CD4-positive, alpha-beta T cell treated with Interleukin-4 for 4 hours (primary cell): ENCODE data around the gene GPATCH2.
"Not testable (repeated sequence)": the region's sequence is repeated elsewhere in the genome, so short reads cannot be mapped to it uniquely, and the experiment has no call there.

Experiments
- DNase-seq: peaks from one replicate; pipeline ENCODE4 v3.0.0-alpha.2; 2020

Gene GPATCH2

DNA sequence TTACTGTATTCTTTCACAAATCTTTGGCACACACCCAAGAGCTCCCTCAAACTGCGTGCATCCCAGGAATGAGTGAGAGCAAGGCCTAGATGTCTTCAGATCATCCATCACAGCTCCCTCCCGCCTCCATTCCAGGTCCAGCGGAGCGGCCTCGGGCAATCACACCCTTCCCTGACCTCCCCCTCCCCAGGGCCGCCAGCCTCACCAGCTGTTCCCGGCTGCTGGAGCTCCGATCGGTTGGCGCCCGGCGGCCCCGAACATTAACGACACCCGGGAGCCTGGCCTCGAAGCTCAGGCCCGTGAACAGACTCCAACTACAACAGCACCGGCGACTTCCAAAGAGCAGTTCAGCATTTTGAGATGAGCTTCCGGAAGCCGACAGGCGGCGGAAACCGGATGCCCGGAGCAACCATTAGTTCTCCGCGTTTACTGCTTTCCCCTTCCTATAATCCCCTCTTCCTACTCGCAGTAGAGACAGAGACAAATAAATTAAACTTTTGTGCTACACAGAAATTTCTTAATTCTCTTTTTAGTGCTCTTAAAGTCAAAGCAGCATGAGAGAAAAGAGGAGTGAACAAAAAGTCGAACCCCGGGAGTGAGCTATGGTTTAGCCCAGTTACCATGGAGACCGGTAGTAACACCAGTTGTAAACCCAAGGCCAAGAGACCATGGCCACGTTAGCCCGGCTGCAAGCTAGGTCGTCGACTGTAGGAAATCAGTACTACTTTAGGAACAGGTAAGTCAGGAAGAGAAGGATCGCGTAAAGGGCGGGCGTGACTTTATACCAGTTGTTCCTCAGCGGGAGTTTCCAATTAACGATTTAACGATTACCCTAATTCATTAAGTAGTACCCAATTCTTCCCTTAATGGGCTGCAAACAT is at the start of gene GPATCH2, which contains the start of gene SPATA17:
Gene GPATCH2, minus strand, starts transcription at position 380 of the 881 bp plus-strand sequence. Its CDS starts 119 bp downstream, at position 261.
Gene SPATA17, plus strand, starts transcription at position 634 of the 881 bp plus-strand sequence. Its CDS starts 35 bp downstream, at position 669.
- DNase-seq = peak; percentile 88

GRCh38 chr1:217674028-217674729 is 43.3 kb upstream of the GPATCH2 start:
- DNase-seq = no peak

DNA sequence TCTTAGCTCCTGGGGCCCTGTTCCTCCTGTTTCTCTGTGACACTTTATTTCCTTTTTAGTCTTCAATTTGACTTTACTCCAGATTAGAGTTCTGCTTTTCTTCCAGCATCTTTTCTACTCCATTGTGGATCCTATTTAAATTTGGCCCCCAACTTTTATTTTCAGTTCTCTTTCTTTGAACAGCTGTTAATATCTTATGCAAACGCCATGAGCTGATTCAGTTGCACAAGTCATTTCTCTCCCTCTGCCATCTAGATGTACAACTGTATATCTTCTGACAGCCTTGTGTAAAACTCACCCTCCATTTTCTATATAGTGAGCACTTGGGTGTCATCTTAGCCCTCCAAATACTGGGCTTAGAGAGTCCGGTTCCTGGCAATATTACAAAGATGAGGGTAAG is 42.5 kb upstream of the GPATCH2 start:
- no peak for DNase-seq

- no peak for DNase-seq
Measured at GRCh38 chr1:217668351-217668940, 37.6 kb upstream of the GPATCH2 start.

DNA sequence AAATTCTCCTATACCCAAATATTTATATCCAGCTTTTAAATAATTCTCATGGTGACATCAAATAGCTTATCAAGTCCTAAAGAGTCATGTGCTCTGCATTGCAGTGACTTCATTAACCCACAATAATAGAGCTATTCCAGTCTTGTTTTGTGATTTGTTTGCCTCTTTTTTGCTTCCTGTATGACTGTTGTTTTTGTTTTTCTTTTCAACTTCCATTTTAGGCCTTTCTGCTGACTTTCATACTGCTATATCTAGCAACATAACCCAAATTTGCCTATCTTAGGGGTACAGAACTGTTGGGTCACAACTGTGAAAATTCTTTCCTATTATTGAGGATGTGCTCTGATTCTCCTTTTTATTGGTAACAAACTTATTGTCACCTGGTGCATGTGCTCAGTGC is 30.5 kb upstream of the GPATCH2 start:
- no peak for DNase-seq

- DNase-seq = no peak
Measured at GRCh38 chr1:217660353-217661062, 29.6 kb upstream of the GPATCH2 start.

GRCh38 chr1:217650674-217651073 is 19.8 kb upstream of the GPATCH2 start:
- DNase-seq = no peak

DNA sequence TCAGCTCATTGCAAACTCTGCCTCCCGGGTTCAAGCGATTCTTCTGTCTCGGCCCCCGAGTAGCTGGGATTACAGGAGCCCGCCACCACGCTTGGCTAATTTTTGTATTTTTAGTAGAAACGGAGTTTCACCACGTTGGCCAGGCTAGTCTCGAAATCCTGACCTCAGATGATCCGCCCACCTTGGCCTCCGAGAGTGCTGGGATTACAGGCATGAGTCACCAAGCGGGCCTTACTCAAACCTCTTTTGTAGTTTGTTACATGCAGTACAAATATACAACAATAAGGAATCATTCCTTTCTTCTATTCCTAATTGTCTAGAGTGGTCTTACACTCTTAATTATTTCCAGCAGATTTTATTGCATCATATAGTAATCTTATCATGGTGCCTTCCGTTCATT is 16.9 kb upstream of the GPATCH2 start:
- no peak for DNase-seq

- DNase-seq = no peak
Measured at GRCh38 chr1:217642455-217642854, 11.6 kb upstream of the GPATCH2 start.

- no peak for DNase-seq
Measured at GRCh38 chr1:217627431-217627830, 3.5 kb downstream of the GPATCH2 start.

- peak; percentile 28 for DNase-seq
Measured at GRCh38 chr1:217626321-217626720, 4.6 kb downstream of the GPATCH2 start.

- no peak for DNase-seq
Measured at GRCh38 chr1:217622042-217622441, 8.8 kb downstream of the GPATCH2 start.

GRCh38 chr1:217620814-217621213 is 10.1 kb downstream of the GPATCH2 start:
- DNase-seq = no peak

DNA sequence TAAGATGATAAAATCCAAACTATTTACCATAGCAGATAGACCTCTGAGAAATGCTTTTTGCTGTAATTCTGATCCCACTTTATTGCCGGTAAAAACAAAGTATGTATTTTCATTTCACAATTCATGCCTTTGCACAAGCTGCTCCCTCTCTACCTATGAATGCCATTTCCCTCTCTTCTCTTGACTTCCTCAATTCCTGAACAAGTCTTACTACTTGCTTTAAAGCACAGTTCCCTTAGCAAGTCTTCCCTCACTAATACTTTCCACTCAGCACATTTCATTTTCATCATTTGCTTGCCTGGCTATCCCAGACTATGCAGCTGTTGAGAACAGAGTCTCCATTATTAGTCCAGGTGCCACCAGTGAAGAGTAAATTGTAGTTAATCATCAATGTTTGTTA is 13.8 kb downstream of the GPATCH2 start:
- no peak for DNase-seq

DNA sequence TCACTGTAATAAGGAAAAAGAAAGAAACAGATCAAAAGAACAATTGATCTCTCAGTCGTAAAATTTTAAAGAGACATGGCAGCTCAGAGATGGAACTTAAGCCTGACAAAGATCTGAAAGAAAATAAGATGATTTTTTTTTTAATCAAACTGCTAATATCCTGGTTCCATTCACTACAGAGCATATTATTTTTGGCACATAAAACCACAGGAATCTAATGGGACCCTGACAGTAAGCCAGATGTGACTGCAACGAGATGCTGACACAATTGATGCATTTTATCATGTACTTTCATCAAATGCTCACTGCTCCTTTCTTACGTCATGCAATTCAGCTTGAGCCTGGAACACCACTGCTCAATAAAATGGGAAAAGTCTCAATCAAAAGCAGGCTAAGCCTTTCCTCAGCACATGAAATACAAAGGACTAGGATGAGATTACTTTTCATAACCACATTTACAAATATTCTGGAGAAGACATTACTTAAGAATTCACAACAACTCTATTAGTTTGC is 16.6 kb downstream of the GPATCH2 start:
- no peak for DNase-seq

GRCh38 chr1:217605390-217605789 is 25.5 kb downstream of the GPATCH2 start:
- no peak for DNase-seq

DNA sequence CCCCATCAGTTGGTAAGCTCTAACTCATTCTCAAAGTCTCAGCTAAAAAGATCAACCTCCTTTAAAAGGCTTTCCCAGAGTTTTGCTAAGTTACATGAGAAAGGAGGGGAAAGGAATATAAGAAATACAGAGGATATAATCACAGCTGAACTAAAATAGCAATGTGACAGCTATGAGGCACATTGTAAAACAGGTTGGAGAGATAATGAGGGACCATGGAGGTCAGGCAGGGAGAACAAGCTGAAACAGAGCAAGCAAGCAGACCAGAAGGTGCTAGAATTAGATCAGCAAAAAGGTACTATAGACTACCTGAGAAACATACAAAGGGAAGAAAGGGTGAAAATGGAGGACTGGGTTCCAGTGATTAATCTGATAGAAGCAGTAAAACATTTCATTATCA is 28.5 kb downstream of the GPATCH2 start:
- DNase-seq = no peak

DNA sequence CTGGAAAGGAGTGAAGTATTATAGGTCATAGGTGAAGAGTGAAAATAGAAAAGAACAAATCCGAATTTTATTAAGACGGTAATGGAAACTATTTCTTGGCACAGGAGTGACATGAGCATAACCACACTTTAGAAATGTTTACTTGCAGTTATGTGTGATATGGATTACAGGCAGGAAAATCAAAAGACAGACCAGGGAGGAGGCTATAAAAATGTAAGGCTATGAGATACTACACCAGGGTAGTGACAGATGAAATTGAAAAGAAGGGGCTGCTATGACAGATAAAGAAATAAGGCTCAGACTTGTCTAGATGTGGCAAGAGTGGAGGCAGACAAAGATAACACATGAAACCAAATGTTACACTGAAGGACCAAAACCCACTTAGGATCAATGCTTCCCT is 31.7 kb downstream of the GPATCH2 start:
- DNase-seq = no peak

DNA sequence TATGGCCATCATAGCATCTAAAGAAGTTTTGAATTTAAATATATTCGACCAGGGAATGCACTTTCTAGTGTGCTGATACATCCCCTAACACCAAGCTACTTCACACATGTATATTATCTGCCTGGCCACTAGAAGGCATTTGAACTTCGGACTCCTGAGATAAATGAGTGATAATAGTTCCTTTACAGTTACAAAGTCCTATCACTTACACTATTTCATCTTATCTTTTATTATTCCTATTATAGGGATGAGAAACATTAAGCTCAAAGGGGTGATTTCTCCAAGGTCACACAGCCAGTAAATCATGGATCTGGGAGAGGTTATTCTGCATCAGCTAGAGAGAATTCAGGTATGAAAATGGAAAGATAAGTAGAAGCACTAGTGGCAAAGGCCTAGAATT is 40.3 kb downstream of the GPATCH2 start:
- no peak for DNase-seq

DNA sequence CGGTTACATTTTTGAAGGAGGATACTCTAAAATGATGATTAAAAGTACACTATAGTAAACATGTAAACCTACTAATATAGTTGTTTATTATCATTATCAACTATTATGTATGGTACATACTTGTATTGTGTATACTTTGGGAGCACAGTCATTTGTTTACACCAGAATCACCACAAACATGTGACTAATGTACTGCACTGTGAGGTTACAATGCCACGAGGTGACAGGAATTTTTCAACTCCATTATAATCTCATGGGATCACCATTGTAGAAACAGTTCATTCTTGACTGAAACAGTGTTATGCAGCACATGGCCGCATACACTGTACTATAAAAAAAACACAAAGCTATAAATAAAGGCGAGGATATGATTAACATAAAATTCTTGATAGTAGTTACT is 44.3 kb downstream of the GPATCH2 start:
- DNase-seq = no peak

DNA sequence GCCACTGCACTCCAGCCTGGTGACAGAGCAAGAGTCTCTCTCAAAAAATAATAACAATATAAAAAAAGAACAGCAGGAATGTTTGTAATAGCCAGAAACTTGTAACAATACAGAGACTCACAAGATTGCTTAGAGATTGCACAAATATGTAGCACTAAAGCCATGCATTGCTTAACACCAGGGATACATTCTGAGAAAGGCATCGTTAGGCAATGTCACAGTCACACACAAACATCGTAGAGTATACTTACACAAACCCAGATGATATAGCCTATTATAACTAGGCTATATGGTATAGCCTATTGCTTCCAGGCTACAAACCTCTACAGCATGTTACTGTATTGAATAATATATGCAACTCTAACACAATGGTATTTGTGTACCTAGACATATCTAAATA is 45.3 kb downstream of the GPATCH2 start:
- no peak for DNase-seq

DNA sequence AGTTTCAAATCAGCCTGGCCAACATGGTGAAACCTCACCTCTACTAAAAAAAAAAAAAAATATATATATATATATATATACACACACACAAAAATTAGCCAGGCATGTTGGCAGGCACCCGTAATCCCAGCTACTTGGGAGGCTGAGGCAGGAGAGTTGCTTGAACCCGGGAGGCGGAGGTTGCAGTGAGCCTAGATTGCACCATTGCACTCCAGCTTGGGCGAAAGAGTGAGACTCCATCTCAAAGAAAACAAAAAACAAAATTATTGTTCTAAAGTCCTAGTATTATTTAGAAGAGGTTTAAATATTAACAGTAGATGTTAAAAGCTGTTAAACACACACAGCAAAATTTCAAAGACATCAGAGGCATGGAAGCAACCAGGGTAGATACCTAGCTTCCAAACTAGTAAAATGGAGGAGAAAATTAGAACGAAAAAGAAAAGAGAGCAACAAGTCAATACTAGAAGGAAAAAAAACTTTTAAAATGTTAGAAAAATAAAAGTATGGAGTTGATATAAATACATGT is 46.5 kb downstream of the GPATCH2 start:
- not testable (repeated sequence) for DNase-seq

GRCh38 chr1:217577336-217577735 is 53.6 kb downstream of the GPATCH2 start:
- no peak for DNase-seq
